Natural killer cell (primary cell): ENCODE results near the gene LAD1. TPM values are rescaled to one million over a fixed set of nuclear protein-coding genes. Genes with fewer than 3 reads are reported as not detected.
A peak's percentile ranks its signal among the peaks of the same experiment; 100 is the strongest.

Experiments
- ATAC-seq, 3 donors: fragments of 150-1000 bp in 2 of 3; fragments of 200-7000 bp in 1 of 3; cut with Tn5 transposase; 1 replicate in 1 of 3; 2 replicates in 2 of 3; pipeline ENCODE4 v1.10.0; 2021; ENCODE audit warnings: mild to moderate bottlenecking in 2 of 3, moderate library complexity in 2 of 3
- DNase-seq, 2 donors: peaks; one replicate each; pipeline versions ENCODE4 v3.0.0 to v3.0.0-alpha.2; 2013 to 2021; ENCODE audit warnings: mixed read lengths in 1 of 2
- H3K27ac ChIP-seq: one replicate; pipeline ENCODE4 v1.5.1; 2013; ENCODE audit warnings: mild to moderate bottlenecking, low read length
- H3K27me3 ChIP-seq: one replicate; pipeline ENCODE4 v1.6.1; 2013; ENCODE audit warnings: low read length; ENCODE audit not compliant: control insufficient read depth, insufficient read depth
- H3K36me3 ChIP-seq: one replicate; pipeline ENCODE4 v1.6.1; 2013; ENCODE audit warnings: low read length; ENCODE audit not compliant: control insufficient read depth, insufficient read depth
- H3K4me1 ChIP-seq: one replicate; pipeline ENCODE4 v1.6.1; 2013; ENCODE audit warnings: low read length; ENCODE audit not compliant: control insufficient read depth, insufficient read depth
- H3K4me3 ChIP-seq: one replicate; pipeline ENCODE4 v1.5.1; 2013; ENCODE audit warnings: low read length
- H3K9me3 ChIP-seq: one replicate; pipeline ENCODE4 v1.6.1; 2013; ENCODE audit warnings: low read length; ENCODE audit not compliant: control insufficient read depth, insufficient read depth
- H3K27ac Mint-ChIP-seq, 2 donors: one replicate each; pipeline ENCODE4 v1.8.0; 2022; ENCODE audit warnings: mild to moderate bottlenecking in 2 of 2, mixed read lengths in 2 of 2, moderate library complexity in 1 of 2
- H3K27me3 Mint-ChIP-seq, 2 donors: one replicate each; pipeline ENCODE4 v1.8.0; 2022; ENCODE audit warnings: low read depth in 2 of 2, mixed read lengths in 2 of 2
- H3K36me3 Mint-ChIP-seq: one replicate; pipeline ENCODE4 v1.8.0; 2022; ENCODE audit warnings: mixed read lengths
- H3K4me1 Mint-ChIP-seq, 2 donors: one replicate each; pipeline ENCODE4 v1.8.0; 2022; ENCODE audit warnings: mixed read lengths in 2 of 2
- H3K4me3 Mint-ChIP-seq: one replicate; pipeline ENCODE4 v1.8.0; 2022; ENCODE audit warnings: mild to moderate bottlenecking, moderate library complexity, mixed read lengths
- H3K9me3 Mint-ChIP-seq, 2 donors: one replicate each; pipeline ENCODE4 v1.8.0; 2022; ENCODE audit warnings: mixed read lengths in 2 of 2
- CTCF ChIP-seq: fragments of 200-600 bp; IDR thresholded peaks from one replicate; pipeline ENCODE4 v1.8.0; 2022; ENCODE audit warnings: antibody characterized with exemption
- WGBS: methylation state at CpG from one replicate; pipeline ENCODE4 v1.1.7; 2013; ENCODE audit warnings: missing lambda C conversion rate; ENCODE audit not compliant: insufficient coverage; 5-methylcytosine and 5-hydroxymethylcytosine counted together
- intact Hi-C: fragments of 100-400 bp; cut with micrococcal nuclease; formaldehyde crosslinking; loops from one replicate; pipeline ENCODE4 v1.14.2; 2022
- total RNA-seq, 4 donors: library from RNA; stranded (reverse); fragments of 120-200 nt in 1 of 4; gene quantifications; one replicate each; pipeline versions ENCODE4 v1.2.3 to v1.2.4, GENCODE V29; 2013 to 2022

Gene LAD1
- total RNA-seq, 3 donors from 2014 or later (not counting 1 experiment from before 2014, with no cell fraction given): 0.68 TPM; not detected in 2

GRCh38 chr1:201378804-201379203 is 20.3 kb downstream of the LAD1 start:
- 87% methylated on average over 6 of the region's 6 CpGs for WGBS
- DNase-seq (no peak), ATAC-seq (no peak)
- Mint-ChIP-seq H3K9me3 (no peaks in the 10 kb centered on the region), H3K4me3 (no peak overlapping the region), H3K36me3 (no peaks in the 10 kb centered on the region), H3K27me3 (no peaks in the 10 kb centered on the region), H3K4me1 (no peaks in the 10 kb centered on the region), H3K27ac (no peak overlapping the region)
- intact Hi-C loops: no loop called here
- H3K4me1 ChIP-seq: no peaks in the 10 kb centered on the region
- no peak for TF ChIP-seq CTCF
- no peaks in the 10 kb centered on the region for H3K36me3 ChIP-seq
- no peaks in the 10 kb centered on the region for H3K9me3 ChIP-seq
- peaks cover 2% of the 10 kb centered on the region for H3K27me3 ChIP-seq
- H3K4me3 ChIP-seq: no peak overlapping the region
- no peak overlapping the region for H3K27ac ChIP-seq

- H3K27me3 Mint-ChIP-seq: peaks cover 0 to 8% of the 10 kb centered on the region in 2 donors
- H3K9me3 Mint-ChIP-seq: no peaks in the 10 kb centered on the region
- 86% methylated on average over 7 of the region's 9 CpGs for WGBS
- TF ChIP-seq CTCF: no peak
- DNase-seq (no peak), ATAC-seq (no peak)
- H3K27ac Mint-ChIP-seq: no peak within 1 kb of the TSS
- no peaks in the 10 kb centered on the region for H3K36me3 Mint-ChIP-seq
- no peak within 1 kb of the TSS for H3K4me3 ChIP-seq
- H3K4me1 Mint-ChIP-seq: no peaks in the 10 kb centered on the region
- no peak within 1 kb of the TSS for H3K27ac ChIP-seq
- H3K36me3 ChIP-seq: no peaks in the 10 kb centered on the region
- no peaks in the 10 kb centered on the region for H3K9me3 ChIP-seq
- intact Hi-C loops: no loop called here
- H3K27me3 ChIP-seq: peaks cover 2% of the 10 kb centered on the region
- H3K4me1 ChIP-seq: no peaks in the 10 kb centered on the region
- no peak within 1 kb of the TSS for H3K4me3 Mint-ChIP-seq
Measured at GRCh38 chr1:201377611-201378092, 21.5 kb downstream of the LAD1 start, which contains the start of gene TNNT2. Gene TNNT2, minus strand, starts transcription at chr1:201377680. Its CDS starts 4,426 bp downstream, at chr1:201373254.

- Histone ChIP-seq H3K27me3 (peaks cover 2% of the 10 kb centered on the region), H3K9me3 (no peaks in the 10 kb centered on the region), H3K36me3 (no peaks in the 10 kb centered on the region), H3K27ac (no peak overlapping the region), H3K4me3 (no peak overlapping the region), H3K4me1 (no peaks in the 10 kb centered on the region)
- intact Hi-C loops: no loop called here
- no peaks in the 10 kb centered on the region for H3K9me3 Mint-ChIP-seq
- no peaks in the 10 kb centered on the region for H3K36me3 Mint-ChIP-seq
- TF ChIP-seq CTCF: no peak
- no peaks in the 10 kb centered on the region for H3K4me1 Mint-ChIP-seq
- H3K27ac Mint-ChIP-seq: no peak overlapping the region
- peaks cover 5 to 13% of the 10 kb centered on the region in 2 donors for H3K27me3 Mint-ChIP-seq
- peak in 1 of 2 donors; percentile 3 for DNase-seq
- 46% methylated on average over 11 of the region's 11 CpGs for WGBS
- no peak overlapping the region for H3K4me3 Mint-ChIP-seq
- ATAC-seq: no peak
Measured at GRCh38 chr1:201376464-201377374, 22.4 kb downstream of the LAD1 start.
